GM19035 (cell line): ENCODE data around the gene LRRC46.

ENCODE experiments used
- ATAC-seq: cut with Tn5 transposase; IDR thresholded peaks from one replicate; pipeline ENCODE4 v1.9.1; 2021; ENCODE audit not compliant: unreplicated experiment

Gene LRRC46

DNA sequence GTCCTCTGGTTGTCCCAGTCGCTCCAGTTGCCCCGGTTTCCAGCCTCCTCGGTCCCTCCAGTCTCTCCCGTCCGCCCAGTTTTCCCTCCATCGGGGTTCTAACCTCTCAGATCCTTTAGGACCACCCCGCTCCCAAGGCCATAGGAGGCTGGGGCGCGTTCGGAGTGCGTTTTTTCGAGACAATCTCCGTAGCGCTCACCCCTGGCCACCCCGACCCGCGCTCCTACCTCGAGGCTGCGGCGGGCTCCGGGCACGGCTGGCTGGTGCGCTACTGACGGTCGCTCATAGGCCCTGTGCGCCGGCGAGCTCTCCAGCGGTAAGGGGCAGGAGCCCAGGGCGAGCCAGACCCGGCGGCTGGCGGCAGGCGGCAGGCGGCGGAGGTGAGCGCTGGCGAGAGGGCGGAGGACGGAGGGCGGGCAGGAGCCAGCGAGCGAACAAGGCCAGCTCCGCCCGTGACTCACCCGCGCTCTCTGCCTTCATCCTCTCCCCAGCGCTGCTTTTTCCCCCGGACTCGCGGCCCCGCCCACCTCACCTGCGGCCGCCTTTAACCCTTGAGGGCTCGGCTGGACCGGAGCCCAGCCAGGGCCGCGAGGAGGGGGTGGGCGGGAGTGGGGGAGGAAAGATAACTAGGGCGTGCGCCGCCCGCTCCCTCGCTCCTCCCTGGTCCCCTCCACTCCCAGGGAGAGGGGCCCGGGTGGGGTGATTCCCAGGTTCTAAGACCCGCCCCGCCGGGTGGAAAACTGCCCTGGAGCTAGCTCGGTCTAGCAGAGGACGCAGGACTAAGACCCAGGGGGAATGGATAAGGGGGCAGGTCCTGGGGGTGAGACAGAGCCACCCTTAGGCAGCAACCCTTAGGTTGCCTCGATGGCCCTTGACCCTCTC, 19.5 kb downstream of the LRRC46 start, which contains the start of gene SP6:
Gene SP6 (minus strand): TSS at position 472 of the 882 bp plus-strand sequence. CDS start 2,734 bp downstream, outside the sequence.
- ATAC-seq = no peak

- no peak for ATAC-seq
Measured at GRCh38 chr17:47851764-47852112, 20.3 kb downstream of the LRRC46 start.

GRCh38 chr17:47852113-47852949, 20.9 kb downstream of the LRRC46 start:
- ATAC-seq = no peak

DNA sequence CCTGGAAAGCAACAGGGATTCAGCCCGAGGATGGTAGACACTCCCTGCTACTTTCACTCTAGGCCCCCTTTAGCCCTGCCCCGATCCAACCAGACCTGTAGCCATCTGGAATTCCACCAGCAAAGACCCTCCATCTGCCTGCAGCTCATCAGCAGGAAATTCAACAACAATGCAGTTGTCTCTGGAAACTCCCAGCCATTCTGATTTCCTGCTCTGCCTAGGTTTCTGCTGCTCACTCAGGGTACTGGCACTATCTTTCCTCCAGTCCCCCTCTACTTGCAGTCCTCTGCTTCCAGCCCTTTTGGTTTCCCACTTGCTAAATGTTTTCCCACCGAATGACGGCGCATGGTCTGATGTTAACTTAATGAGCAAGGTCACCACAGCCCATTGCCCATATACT, 22.1 kb downstream of the LRRC46 start:
- no peak for ATAC-seq

DNA sequence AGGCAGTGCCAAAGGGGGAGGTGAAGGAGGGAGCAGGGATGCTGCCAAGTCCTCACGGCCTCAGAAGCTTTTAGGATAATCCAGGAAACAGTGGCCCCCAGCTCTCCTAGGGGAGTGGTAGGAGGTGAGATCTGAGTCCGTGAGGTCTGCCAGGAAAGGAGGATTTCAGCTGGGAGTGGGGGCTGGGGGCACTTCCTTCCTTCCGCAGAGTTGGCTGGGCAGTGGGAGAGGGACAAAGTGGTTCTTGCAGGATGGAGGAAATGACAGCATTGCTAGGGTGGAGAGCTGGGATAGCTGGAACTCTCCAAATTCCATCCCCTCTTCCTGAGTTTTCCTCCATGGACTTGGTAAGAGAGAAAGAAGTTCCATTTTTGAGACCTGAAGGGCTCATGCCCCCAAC, 24.3 kb downstream of the LRRC46 start:
- no peak for ATAC-seq

GRCh38 chr17:47856830-47857229, 25.4 kb downstream of the LRRC46 start:
- no peak for ATAC-seq

DNA sequence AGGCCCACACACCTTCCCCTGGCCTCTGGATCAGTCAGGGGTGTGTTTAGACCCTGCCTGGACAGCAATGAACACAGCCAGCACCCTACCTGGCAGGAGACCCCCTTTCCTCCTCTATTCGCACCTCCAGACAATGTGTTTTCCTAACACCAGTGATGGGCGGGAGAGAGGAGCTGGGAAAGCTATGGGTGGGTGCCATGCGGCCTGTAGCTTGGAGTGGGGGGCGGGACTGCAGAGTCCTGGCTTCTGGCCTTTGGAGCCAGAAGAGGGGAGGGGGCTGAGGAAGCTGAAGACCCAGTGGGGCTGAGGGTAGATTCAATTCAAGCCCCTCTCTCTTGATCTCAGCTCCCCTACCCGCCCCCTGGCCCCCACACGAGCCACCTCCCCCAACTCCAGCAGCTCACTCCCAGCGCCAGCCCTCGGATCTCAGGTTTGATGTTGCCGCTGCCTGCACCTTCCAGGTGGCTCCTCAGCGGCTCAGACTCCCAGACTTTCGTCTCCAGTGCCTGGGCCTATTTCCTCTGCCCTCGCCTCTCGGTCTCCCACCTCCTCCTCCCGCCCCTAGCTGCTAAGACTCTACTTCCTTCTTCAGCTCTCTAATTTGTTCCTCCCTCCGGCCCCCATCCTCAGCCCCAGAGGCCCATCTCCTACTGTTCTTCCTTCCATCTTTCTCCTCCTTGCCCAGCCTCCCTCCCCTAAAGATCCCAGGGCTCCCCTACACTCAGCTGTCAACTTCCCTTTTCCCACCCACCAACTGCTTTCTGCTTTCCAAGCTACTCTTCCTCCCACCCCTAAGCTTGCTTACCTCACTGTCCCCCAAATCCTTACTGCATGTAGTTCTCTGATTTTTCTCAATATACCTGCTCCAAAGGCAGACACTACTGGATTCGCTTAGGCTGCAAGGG, 26.3 kb downstream of the LRRC46 start:
- ATAC-seq = no peak

DNA sequence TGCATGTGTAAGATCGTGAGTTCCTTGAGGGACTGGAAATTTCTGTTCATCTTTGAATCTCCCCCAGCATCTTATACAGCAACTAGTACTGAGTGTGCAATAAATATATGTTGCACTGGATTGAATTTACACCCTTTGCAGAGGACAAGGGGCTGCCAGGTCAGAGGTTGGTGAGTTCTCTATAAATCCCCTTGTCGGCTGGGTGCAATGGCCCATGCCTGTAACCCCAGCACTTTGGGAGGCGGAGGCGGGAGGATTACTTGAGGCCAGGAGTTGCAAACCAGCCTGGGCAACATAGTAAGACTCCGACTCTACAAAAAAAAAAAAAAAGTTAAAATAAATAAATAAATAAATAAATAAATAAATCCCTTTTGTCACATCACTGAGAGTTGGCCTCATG, 28.9 kb downstream of the LRRC46 start:
- no peak for ATAC-seq

- no peak for ATAC-seq
Measured at GRCh38 chr17:47862621-47863440, 31.4 kb downstream of the LRRC46 start.

- no peak for ATAC-seq
Measured at GRCh38 chr17:47864791-47865216, 33.3 kb downstream of the LRRC46 start.

DNA sequence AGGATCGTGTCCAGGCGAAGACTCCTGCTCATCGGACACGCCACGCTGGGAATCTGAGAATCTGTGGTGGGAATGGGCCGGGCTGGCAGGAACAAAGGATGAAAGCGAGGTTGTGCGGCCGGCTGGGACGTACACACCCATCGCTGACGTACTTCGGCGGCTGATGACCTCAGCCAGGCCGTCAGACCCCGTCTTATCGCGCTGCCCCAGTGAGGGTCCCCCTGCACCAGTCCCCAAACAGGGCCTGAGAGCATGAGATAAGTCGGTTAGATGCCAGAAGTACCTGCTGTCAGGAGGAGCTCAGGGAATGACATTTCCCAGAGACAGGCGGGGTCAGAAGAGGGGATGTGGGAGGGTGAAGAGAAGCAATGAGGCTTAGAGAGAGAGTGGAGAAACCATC, 35.5 kb downstream of the LRRC46 start:
- no peak for ATAC-seq

- no peak for ATAC-seq
Measured at GRCh38 chr17:47867813-47868533, 36.5 kb downstream of the LRRC46 start.

GRCh38 chr17:47869114-47869513, 37.6 kb downstream of the LRRC46 start:
- no peak for ATAC-seq

DNA sequence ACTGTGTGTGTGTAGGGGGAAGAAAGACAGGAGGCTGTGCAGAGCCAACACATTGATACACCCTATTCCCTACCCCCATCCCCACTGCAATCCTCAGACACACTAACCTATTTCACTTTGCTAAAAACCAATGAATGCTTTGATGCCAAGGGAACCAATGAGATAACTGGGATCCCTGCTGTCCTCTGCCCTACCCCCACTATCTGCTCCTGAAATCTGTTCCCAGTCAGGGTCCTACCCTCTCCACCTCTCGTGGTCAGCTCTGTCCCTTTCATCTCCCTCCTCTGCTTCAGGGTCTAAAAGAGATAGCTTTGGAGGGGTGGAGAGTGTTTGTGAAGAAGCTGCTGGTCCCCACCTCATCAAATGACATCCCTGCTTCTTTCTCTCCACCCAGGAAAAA, 38.6 kb downstream of the LRRC46 start:
- no peak for ATAC-seq

- ATAC-seq = no peak
Measured at GRCh38 chr17:47871048-47871447, 39.6 kb downstream of the LRRC46 start.

DNA sequence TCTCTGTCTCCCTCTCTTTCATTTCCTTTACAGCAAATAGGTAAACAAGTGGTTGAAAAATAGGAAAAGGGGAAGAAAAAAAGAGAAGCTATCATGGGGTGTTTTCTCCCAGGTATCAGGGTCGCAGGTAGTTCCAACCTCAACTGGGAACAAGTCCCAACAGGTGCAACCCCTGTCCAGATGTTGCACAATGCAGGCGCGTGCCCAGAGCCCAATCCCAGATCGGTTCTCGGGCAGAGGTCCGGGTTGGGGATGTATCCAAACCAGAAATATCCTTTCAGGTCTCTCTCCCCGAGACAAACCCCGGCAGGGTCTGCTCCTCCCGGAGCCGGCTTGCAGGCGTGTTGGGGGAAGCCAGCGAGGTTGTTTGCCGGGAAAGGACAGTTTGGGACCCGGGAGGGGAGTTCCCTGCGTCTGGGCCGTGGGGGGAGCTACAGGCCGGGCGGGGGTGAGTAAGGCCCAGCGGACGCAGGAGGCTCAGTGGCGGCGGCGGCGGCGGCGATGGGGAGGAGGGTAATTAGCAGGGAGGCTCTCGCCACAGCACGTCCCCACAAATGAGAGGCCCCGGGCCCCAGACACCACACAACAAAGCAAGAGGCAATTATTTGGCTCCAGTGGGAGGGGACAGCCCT, 40.7 kb downstream of the LRRC46 start:
- ATAC-seq = no peak

DNA sequence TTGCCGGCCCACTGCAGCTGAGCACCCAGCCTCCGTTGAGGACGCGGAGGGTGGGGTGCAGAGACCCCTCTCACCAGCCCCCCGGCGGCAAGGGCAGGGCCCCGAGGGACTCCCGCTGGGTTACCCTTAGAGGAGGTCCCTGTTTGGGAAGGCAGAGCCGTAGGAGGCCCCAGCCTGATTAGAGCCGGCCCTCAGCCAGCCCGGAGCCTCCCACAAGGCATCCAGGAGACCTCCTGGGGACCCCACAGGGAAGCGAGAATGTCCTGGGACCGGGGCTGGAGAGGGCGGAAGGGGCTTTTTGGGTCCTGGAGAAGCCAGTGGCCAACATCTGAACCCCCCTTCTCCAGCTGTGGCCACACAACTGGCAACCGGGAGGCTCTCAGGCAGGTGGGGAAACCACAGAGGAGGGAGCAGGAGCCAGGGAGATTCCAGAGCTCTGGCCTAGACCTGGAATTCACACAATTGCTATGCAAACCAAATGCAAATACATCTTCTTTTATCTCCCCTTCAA, 41.2 kb downstream of the LRRC46 start:
- ATAC-seq = no peak

GRCh38 chr17:47873200-47874090, 42.0 kb downstream of the LRRC46 start:
- ATAC-seq = no peak
